Measurements from ENCODE around the gene ZSCAN2.
A peak's percentile ranks its signal among the peaks of the same experiment; 100 is the strongest.
"Not testable (repeated sequence)": the region's sequence is repeated elsewhere in the genome, so short reads cannot be mapped to it uniquely, and the experiment has no call there.

ZSCAN2 gene

DNA sequence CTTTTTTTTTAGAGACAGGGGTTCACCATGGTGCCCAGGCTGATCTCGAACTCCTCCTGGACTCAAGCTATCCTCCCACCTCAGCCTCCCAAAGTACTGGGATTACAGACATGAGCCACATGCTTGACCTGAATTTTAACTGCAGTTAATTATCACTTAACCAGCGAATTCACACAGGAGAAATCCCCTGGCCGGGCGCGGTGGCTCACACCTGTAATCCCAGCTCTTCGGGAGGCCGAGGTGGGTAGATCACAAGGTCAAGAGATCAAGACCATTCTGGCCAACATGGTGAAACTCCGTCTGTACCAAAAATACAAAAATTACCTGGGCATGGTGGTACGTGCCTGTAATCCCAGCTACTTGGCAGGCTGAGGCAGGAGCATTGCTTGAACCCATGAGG, 41.1 kb downstream of the ZSCAN2 start:
- DNase-seq (ENCODE audit: low read depth) = not testable (repeated sequence)

DNA sequence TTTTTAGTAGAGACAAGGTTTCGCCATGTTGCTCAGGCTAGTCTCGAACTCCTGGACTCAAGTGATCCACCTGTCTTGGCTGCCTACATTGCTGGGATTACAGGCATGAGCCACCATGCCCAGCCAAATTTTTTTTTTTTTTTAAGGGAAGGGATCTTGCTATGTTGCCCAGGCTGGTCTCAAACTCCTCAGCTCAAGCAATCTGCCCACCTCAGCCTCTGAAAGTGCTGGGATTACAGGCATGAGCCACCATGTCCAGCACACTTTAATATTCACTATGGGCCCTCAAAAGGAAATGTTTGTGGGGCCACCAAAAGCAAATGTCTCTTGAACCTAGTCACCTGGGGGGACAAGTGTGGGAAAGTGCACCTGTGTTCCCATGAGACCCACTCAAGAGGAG, 41.8 kb downstream of the ZSCAN2 start:
- not testable (repeated sequence) for DNase-seq (ENCODE audit: low read depth)

DNA sequence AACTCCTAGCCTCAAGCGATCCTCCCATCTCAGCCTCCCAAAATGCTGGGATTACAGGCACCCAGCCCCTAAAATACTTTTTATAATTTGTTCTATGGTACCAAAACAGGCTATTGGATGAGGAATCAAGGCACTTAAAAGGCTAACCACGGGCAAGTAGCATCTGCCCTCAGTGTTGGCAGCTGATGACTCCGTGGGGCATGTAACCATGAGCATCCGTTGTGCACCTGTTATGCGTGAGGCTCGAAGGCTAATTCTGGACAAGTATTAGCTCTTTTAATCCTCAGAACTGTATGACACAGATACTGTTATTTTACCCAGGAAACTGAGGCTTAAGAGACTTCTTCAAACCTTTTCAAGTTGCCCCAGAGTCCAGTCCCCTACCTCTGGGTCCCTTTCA, 43.0 kb downstream of the ZSCAN2 start:
- DNase-seq (ENCODE audit: low read depth) = no peak

DNA sequence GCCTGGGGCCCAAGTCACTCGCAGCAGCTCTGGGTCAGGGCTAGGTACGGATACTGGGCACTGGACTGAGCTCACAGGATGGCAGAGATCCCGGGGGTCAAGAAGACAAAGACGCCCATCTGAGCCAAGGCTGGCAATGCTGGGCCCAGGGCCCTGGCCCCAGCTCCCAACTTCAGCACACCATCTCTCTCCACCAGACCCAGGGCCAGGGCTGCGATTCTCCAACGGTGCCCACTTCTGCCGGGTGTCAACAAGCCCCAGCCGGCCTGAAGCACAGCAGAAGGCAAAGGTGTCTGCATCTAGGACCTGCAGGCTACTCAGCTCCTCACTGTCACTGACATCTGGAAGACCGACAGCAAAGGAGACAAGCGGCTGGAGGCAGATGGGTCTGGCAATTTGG, 44.7 kb downstream of the ZSCAN2 start:
- DNase-seq (ENCODE audit: low read depth) = no peak

DNA sequence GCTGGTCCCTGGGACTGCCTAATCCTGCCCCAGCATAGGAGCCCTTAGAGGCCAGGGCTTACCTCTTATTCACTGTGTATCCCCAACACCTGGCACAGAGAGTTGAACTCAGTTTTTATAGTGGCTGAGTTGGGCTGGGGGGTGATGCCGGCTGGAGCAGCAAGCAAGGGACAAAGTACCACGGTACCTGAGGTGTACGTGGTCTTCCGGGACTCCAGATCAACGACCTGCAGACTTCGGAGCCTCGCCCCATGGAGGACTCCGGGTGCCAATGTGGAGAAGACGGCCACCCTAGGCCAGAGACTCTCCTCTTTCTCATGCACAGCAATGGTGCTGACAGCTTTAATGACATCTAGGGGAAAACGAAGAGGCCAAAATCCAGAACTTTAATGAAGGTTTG, 45.2 kb downstream of the ZSCAN2 start:
- DNase-seq (ENCODE audit: low read depth) = no peak

DNA sequence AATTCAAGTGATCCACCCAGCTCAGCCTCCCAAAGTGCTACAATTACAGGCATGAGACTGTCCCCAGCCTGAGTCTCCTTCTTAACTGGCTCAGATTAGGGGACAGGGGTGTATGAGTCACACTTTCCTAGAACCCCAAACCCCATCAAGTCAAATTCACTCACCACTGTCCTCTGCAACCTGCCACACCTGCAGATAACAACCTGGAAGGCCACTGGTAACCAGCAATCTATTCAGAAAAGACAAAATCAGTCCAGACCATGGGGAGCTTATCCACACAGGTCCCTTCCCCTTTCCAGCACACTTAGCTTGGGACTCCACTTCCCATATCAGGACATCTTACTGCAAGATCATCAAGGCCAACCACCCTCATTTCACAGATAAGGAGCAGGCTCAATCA, 46.9 kb downstream of the ZSCAN2 start:
- no peak for DNase-seq (ENCODE audit: low read depth)

DNA sequence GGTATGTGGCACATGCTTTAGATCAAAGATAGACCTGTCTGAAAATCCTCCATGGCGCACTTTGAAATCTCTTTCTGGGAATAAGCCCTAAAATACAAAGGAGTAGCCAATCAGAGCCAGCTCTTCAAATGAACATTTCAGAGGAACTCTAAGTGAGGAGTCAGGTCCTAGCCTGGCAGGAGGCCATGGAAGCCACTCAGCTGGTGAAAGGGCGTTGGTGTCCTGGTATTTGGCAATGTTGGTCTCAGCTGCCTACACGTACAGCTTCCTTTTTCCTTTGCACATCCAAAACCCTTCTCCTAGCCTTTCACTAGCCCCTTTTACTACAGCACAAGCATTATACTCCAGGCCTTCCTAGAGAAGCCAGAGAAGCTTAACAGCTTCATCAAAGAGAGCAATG, 47.7 kb downstream of the ZSCAN2 start:
- no peak for DNase-seq (ENCODE audit: low read depth)

DNA sequence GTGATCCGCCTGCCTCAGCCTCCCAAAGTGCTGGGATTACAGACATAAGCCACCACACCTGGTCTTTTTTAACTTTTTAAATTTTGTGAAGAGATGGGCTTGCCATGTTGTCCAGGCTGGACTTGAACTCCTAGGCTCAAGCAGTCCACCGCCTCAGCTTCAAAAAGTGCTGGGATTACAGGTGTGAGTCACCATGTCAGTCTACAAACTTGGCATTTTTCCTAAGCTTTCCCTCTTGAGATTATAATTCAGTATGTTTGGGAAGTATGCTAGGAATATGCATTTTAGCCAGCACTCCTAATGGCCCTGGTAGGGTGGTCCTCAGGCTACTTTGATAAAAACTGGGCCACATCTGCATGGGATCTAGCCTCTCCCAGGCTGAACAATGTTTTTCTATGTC, 48.9 kb downstream of the ZSCAN2 start:
- no peak for DNase-seq (ENCODE audit: low read depth)

DNA sequence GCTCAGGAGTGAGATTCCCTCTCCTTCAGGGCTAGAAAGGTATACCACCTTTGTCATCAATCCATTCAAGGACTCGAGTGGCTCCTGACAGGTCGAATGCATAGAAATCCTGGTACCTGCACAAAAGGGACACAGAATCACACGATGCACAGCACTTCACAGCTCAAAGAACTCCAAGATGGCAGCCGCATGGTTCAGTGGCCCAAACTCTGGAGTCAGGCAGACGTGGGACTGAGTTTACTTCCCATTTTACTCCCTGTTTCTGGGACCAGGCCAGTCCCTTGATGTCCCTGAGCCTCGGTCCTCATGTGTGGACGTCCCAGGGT, 52.7 kb downstream of the ZSCAN2 start:
- no peak for DNase-seq (ENCODE audit: low read depth)

DNA sequence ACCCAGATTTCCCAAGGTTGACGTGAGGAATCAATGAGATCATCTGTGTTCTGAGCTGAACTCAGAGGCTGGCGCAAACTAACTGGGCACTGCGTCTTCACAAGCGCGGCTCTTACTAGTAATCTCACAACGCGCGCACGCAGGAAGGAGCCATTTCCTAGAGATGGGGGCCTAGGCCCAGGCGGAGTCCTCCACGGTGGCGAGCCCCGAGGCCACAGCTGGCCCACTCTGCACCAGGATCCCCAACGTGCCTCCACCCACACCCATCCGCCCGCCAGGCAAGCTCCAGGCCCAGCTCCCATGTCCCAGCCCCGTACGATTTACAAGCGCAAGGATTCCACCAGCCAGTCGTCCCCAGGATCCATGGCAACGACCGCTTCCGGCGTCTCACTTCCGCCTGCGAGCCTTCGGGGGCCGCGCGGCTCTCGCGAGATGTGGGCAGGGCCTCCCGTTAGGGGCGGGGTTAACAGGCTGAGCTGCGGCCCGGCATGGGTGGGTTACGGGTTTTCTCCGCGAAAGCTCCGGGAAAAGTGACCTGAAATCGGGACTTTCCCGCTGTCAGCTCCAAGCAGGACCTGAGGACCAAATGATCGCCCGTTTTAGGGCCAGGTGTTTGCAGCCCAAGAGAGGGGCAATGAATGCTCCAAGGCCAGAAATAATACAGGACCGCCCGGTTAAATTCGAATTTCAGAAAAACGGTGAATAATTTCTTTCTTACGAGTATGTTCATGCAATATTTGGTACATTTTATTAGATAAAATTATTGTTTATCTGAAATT, 53.3 kb downstream of the ZSCAN2 start, which contains the start of gene WDR73:
TSS of gene WDR73 (minus strand) at position 374 of the 779 bp plus-strand sequence. CDS start at position 365, 9 bp downstream.
- peak; percentile 96 for DNase-seq (ENCODE audit: low read depth)

DNA sequence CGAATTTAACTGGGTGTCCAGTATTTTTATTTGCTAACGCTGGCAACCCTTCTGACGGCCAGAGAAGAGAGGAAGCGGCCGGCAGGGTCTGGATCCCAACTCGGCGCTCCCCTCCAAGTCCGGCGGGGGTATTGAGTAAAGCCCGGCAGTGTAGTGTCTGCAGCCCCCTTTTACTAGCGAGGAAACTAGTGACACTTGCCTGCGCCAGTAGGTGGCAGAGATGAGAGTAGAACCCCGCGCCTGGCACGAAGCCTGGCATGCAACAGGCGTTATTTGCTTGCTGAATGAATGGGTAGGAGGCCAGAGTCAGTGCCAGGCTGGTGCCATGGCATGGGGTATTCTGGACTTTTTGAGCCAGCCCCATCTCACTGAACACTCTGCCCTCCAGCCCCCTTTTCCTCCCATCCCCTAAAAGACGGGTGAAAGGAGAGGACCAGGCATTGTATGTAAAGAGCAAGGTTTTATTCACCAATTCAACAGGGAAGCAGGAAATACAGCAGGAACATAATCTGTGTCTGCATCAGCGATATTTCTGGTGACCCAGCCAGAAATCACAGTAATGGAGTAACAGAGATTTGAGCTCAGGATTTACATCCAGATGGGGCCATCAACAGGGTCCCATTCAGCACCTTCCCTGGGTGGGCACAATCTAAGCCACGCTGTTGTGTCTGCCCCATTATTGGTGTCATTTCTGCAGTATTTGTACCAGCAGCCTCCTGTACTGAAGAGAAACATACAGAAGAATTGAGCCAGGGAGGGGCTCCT, 54.1 kb downstream of the ZSCAN2 start:
- peak; percentile 68 for DNase-seq (ENCODE audit: low read depth)

DNA sequence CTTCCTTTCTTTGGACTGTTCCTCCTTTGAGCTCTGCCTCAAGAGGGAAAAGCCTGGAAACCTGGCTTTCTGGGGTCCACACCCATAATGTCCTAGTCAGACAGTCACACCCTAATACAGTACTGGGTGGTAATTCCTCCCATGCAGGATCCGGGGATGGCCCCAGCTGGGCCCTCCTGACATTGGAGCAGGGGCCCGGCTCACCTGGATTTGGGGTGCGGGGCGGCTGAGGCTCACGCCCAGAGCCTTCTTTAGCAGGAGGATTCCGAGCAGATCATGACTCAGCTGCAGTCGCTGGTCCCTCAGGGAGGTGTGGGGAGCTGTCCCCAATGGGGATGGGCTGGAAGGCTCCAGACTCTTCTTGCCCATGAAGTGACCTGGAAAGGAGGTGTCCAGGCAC, 56.2 kb downstream of the ZSCAN2 start:
- DNase-seq (ENCODE audit: low read depth) = no peak

DNA sequence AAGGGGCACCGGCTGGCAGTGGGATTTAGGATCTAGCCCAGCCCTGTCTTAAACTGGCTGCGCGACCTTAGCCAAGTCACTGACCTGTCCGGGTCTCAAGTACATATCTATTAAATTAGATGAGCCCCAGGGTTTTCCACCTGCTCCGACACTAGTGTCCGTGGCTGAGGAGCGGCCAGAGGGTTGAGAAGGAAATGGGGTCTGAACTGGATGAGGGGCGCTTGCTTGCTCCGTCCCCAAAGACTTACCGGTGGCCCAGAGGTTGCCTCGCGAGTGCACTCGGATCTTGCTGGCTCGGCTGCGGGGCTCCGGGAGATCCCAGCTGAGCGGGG, 56.9 kb downstream of the ZSCAN2 start:
- DNase-seq (ENCODE audit: low read depth) = no peak

DNA sequence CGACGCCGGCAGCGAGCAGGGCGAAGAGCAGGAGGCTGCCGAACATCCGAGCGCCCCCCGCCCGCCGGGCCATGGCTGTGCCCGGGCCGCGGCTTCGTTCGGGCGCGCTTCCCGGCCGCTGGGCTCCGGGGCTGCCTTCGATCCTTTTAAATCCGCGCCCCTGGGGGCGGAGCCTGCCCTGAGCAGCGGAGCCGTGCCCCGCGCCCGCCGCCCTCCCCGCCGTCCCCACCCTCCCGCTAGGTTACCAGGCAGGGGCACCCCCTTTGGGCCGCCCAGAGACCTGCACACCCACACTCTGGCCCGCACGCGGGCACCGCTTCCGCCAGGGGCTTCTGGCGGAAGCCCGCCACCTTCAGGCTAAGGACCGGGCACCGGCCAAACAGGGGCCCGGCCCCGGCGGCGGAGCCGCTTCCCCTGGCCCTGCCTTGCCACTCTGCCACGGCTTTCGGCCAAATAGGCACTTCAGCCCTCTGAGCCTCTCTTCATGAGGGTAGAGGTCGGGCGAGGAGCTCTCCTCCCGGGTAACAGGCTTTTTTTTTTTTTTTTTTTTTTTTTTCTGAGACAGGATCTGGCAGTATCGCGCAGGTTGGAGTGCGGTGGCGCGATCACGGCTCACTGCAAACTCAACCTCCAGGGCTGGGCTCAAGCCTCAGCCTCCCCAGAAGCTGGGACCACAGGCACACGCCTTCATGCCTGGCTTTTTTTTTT, 57.4 kb downstream of the ZSCAN2 start, which contains the start of gene NMB:
TSS of gene NMB (minus strand) at position 120 of the 708 bp plus-strand sequence. CDS start at position 73, 47 bp downstream.
- peak; percentile 81 for DNase-seq (ENCODE audit: low read depth)

DNA sequence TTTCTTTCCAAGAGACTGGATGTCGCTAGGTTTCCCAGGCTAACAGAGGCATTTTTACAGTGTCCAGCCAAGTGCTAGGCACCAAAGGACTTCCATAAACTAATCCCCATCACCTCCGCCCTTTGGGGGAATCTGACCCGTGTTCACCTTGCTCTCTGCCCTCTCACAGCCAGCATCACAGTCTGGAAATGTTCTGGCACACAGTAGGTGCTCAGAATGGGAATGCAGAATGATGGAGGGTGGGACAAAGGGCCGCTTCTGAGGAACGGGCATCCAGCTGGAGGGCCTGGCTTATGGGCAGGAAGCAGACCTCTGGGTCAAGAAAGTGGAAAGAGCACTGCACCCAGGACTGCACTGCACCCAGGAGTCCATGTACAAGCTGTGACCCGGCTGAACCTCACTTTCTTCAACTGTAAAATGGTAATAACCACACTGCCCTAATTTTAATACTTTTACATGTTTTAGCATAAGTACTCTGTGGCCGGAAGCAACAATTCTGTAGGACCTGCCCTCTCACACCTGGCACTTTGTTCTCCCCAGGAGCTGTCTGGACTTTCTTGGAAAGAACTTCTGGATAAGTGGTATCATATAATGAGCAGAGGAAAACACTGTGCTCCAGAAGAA, 58.1 kb downstream of the ZSCAN2 start:
- no peak for DNase-seq (ENCODE audit: low read depth)

DNA sequence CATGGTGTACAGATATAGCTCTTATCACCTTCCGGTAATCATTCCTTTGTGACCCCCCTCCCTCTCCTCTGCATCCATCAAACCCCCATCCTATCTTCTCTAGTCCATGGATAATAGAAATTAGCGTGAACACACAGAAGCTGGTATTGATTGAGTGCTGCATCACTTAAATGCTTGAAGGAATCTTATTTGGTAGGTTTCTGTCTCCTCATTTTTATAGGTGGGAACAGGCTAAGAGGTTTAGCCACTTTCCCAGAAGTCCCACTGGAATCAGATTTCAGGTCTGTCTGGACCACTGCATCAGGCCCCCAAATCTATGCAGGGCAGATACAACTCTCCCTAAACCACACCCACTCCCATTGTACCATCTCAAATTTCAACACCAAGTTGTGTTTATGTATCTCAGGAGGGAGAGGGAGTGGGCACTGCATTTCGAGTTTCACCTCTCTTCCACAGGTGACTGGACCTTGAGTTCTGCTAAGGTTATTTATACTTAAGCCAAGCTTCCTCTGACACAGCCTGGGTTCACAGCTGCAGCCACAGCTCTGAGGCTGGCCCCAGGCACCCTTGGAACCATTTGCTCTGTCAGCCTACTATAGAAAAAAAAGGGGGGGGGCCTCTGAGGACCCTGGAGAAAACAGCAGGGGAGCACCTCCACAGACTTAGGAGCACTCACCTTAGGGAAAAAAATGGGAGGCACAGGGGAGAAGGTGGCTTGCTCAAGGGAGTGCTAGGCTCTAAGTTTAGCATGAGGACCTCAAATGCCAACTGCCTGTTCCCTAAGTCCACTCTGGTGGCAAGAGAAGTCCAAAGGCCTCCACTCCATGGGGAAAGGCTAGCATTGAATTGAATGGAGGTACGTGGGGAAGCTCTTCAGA, 59.3 kb downstream of the ZSCAN2 start:
- no peak for DNase-seq (ENCODE audit: low read depth)

DNA sequence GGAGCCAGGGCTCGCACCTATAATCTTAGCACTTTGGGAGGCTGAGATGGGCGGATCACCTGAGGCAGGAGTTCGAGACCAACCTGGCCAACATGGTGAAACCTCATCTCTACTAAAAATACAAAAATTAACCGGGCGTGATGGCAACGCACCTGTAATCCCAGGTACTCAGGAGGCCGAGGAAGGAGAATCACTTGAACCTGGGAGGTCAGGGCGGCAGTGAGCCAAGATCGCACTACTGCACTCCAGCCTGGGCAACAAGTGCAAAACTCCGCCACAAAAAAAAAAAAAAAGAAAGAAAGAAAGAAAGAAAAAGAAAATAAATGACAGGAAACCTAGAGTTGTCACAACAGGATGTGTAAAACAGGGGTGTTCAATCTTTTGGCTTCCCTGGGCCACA, 60.2 kb downstream of the ZSCAN2 start:
- no peak for DNase-seq (ENCODE audit: low read depth)

DNA sequence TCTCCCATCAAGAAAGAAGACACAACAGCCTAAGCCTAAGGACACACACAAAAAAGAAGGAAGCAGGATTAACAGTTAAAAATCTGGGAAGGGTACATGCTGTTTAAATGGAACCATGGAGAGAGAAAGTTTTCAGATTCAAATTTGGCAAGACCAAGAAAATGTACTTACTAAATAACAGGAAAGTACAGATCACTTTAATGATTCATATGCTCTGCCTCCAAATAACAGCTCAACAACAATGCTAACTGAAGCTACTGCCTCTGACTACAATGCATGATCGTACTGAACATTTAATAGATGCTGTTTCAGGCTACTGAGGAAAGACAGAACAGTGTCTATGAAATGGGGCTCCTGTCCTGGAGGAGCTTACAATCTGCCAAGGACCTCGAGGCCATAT, 65.6 kb downstream of the ZSCAN2 start:
- DNase-seq (ENCODE audit: low read depth) = no peak

DNA sequence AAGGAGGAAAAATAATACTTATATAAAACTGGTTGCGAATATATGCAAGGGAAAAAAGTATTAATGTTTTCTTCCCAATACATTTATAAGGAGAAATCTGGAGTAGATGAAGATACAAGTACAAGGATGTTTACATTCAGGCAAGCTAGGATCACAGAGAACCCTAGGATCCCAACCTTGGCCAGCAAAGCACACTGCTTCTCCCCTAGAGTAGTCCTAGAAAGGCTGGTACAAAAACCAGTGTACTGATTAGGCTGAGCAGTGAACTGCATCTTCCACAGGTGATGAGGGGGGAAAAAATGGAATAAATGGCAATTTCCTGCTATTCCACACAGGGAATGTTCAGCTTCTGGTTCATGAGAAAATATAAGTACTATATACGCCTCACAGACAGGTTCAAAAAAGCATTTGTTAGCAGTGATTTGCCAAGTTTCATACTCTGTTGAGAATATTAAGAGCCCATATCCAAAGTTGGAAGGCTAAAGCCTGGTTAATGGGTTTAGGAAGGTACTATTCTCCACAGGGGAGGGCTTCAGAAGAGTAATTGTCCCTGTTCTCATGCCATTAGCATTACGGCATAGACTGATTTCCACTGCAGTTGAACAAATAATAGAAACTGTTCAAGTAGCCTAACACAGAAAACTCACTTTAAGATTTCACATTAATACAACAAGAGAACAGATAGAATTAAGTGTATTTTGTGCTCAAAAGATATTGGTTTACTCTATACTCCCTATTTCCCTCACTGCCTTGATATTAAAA, 67.6 kb downstream of the ZSCAN2 start:
- DNase-seq (ENCODE audit: low read depth) = no peak

DNA sequence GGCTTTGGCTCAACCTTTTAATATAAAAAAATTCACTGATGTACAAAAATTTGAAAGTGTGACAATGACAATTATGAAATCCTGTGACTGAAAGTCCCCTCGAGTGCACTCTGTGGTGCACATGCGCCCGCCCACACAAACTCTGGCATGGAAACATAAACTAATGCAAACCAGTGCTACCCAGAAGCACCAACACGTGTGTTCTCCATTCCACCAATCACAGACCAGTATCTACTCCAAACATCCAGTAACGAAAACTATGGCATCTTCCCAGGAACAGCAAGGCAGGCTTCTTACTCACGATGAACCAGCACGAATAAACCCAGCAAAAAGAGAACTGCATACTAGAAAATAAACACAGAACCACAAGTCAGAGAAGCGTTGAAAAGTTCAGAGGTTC, 68.9 kb downstream of the ZSCAN2 start:
- peak; percentile 42 for DNase-seq (ENCODE audit: low read depth)

DNA sequence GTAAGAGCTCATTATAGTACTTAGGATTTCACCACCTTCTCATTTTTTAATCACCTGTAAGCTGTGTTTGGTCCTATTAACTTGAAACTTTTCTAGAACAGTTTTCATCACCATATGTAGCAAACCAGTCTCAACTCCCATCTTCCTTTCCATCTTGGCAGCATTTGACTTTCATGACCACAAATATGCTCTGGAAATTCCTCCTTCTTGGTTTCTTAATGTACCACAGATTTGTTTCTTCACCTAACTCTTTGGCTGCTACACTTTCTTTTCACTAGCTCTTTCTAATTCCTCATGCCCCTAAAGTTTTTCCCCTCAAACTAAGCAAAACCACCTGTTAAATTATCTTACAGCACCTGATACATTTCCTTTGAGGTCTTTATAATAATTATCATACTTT, 70.4 kb downstream of the ZSCAN2 start:
- no peak for DNase-seq (ENCODE audit: low read depth)
